ENCODE data around the gene NTN4. TPM values are rescaled to one million over a fixed set of nuclear protein-coding genes. Genes with fewer than 3 reads are reported as not detected.
"Not testable (repeated sequence)": the region's sequence is repeated elsewhere in the genome, so short reads cannot be mapped to it uniquely, and the experiment has no call there.

The NTN4 gene
- 285 TPM for polyA plus RNA-seq (2013, experiment 1 of 2; ENCODE audit: insufficient read length)
- 306 TPM for polyA plus RNA-seq (2013, experiment 2 of 2; ENCODE audit: insufficient read length)

DNA sequence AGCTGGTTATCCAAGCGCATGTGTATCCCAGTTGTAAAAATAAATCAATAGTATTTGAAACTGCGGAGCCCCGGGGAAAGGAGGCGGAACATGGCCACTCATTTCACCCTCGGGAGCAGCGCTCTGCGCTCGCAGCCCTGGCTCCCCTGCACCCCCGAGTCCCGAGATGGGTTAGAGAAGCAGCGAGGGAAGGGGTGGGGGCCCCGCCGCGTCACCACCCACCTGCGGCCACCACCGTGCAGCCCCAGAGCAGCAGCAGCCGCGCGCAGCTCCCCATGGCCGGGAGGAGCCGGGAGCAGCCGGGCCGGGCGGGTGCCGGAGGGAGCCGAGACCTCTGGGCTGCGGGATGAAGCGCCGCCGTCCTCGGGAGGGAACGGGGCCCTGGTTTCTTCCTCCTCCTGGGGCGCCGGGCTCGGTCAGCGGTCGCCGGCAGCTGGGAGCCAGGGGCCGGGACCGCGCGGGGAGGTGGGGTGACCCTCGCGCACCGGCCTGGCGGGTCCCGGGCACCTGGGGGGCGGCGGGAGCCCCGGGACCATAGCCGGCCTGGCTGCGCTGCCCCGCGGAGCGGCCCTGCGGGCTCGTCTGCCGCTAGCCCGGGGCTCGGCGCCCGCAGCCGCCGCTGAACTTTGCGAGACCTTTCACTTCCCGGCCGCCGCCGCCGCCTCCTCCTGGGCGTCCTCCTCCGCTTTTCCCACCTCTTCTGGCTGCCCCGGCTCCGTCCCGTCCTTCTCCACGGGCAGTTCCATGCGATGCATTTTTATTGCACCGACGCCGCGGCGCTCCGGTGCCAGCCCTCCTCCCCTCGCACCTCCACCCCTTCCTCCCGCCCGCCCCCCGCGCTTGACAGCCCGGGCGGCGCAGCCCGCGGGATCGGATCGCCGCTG, at the start of gene NTN4:
Gene NTN4, minus strand, starts transcription at position 732 of the 884 bp plus-strand sequence. Its CDS starts 455 bp downstream, at position 277.
- DNase-seq: peak; percentile 68

DNA sequence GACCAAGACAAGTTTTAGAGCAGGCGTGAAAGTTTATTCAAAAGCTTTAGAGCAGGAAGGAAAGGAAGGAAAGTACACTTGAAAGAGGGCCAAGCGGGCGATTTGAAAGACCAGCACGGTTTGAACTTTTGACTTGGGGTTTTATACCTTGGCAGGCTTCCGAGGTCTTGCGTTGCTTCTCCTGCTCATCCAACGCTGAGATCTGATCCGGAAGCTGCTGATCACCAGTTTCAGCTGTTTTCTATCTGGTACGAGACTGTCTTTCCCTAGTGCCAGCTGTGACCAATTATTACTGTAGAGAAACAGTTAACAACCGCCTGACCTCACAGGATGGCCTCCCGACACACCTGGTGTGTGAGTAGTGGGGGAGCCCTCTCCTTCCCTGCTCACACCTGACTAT, 47.6 kb upstream of the NTN4 start:
- DNase-seq: peak; percentile 38

- DNase-seq: no peak
Measured at GRCh38 chr12:95837240-95838038, 46.9 kb upstream of the NTN4 start.

DNA sequence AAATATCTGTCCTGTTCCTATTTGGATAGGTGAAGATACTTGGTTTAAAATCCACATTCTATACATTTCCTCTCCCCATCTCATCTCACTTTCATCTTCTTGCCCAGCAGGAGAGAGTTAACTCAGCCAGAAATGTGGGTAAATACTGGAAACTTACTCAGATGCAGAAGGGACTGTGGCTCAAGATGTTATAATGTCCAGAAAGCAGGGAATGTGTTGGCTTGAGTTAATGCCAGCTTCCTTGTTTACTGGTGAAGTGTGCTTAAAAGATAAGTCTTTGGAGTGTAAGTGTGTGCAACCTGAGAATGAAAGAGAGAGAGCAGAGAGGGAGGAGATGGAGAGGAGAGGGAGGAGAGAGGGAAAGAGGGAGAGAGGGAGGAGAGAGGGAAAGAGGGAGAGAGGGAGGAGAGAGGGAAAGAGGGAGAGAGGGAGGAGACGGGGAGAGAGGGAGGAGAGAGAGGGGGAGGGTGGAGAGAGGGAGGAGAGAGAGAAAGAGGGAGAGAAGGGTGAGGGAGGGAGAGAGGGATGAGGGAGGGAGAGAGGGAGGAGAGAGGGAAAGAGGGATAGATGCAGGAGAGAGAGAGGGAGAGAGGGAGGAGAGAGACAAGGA, 46.2 kb upstream of the NTN4 start:
- DNase-seq: peak; percentile 33

GRCh38 chr12:95836185-95836609, 45.6 kb upstream of the NTN4 start:
- DNase-seq: peak; percentile 63

GRCh38 chr12:95834572-95834971, 44.0 kb upstream of the NTN4 start:
- DNase-seq: no peak

DNA sequence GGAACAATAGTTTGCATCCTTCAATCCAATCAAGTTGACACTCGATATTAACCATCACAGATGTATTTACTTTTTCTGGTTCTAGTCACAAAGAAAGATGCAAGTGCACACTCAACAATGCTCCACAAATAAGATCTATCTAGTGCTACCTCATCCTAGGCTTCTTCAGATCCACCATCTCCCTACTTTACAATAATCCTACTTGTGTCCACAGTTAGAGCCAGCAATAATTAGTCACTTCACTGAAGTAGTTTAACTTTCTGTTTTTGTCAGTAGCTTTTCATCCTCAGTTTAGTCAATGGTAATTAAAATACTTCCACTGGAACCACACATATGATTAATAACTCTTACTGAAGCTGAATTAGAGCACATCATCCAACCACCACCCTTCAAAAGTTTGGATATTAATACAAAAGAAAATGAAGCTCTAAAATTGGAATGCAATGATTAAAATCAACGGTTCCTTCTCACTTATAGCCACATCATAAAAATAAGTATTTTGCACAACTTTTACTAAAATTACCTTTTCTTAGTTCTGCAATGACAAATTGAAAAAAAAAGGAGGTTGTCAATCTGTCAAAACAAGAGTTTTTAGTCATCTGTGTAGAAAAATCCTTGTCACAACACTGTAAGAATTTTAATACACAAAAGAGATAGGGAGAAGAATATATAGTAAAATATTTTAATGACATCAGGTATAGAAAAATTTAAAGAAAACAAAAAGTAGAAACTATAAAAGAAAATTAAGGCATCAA, 39.9 kb upstream of the NTN4 start:
- DNase-seq: no peak

GRCh38 chr12:95829395-95829794, 38.8 kb upstream of the NTN4 start:
- DNase-seq: no peak

DNA sequence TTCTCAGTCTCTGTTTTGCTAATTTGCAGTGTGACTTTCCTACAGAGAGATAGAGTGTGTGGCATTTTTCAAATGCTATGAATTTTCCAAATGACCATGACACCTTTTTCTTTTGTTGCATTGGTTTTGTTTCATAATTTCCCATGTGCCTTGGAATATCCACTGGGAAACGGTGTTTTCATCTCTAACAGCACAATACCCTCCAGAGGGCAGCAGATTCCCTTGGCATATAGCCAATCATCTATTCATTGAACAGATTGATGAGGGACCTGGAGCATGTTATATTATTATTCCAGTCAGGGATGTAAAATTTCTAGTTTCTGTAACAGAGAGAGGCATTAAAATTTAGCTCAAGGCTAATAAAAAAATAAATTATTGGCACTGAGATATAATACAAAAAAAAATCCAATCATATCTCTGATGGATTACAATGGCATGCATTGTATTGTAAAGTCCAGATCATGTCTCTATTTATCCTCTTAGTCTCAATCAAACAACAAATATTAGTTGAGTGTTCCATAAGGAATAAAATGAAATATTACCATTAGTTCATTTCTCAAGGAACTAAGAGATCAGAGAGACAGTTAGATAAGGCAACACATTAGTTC, 29.6 kb upstream of the NTN4 start:
- DNase-seq: peak; percentile 66

DNA sequence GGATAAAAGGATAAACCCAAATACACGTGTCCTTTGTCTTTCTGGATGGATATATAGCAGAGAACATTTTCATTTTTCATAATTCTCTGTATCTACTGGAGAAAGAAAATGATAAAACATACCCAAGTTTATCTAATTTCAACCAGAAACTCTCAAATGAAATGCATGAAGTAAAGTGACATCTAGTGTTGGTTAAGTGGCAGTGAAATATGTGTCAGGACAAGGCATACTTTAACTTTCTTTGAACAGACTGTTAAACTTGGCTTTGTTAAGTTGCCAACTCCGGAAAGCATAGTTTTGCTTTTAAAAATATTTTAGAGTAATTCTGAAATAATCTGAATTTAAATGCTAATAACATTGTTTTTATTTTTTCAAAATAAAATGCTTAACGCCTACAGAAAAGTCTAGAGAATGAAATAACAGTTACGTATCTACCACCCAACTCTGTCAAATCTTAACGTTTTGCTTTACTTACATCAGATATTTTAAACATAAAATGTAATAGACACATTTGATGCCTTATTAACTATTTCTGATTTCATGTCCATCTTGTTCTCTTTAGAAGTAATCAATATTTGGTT, 25.2 kb upstream of the NTN4 start:
- DNase-seq: peak; percentile 61

GRCh38 chr12:95812155-95812554, 21.6 kb upstream of the NTN4 start:
- DNase-seq: not testable (repeated sequence)

GRCh38 chr12:95810411-95810810, 19.8 kb upstream of the NTN4 start:
- DNase-seq: no peak

GRCh38 chr12:95809000-95809680, 18.6 kb upstream of the NTN4 start:
- DNase-seq: no peak

DNA sequence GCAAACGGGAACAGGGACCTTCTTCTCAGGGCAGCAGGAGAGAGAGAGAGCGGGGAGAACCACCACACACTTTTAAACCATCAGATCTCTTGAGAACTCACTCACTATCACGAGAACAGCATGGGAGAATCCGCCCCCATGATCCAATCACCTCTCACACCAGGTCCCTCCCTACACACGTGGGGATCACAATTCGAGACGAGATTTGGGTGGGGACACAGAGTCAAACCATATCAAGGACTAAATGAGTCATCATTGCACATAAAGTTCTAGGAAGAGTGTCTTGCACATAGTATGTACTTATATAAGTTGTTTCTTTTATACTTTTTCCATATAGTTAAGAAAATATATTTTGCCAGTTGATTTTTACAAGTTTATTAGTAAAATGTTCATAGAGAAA, 17.6 kb upstream of the NTN4 start:
- no peak for DNase-seq

DNA sequence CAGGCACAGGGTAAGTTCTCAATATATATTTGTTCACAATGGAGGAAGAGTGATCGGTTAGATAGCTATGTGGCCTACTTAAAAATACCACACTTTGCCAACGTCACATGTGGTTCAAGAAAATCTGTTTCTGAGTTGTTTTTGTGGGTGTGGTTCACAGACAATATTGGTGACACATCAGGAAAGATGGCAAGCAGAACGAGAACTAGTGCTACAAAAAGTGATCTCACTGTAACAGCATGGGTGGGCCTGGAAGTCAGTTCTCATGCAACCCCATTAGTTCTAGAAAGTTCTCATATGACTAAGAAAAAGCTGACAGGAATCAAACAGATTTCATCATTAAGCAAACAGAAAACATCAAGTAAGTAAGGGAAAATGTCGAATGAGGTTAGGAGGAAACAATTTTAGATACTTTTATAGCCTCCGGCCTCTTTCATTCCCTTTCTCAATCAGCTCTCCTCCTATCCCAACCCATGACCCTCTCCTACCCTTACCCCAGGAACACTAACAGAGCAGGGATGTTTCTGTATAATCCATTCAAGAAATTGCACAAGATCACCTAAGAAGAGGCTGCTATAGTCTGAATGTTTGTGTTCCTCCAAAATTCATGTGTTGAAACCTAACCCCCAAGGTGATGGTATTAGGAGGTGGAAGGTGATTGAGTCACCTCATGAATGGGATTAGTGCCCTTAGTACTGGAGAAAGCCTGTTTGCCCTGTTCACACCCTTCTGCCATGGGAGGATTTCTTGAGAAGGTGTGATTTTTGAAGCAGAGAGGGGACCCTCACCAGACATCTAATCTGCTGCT, 15.5 kb upstream of the NTN4 start:
- DNase-seq: peak; percentile 100

- DNase-seq: no peak
Measured at GRCh38 chr12:95804291-95804690, 13.7 kb upstream of the NTN4 start.

DNA sequence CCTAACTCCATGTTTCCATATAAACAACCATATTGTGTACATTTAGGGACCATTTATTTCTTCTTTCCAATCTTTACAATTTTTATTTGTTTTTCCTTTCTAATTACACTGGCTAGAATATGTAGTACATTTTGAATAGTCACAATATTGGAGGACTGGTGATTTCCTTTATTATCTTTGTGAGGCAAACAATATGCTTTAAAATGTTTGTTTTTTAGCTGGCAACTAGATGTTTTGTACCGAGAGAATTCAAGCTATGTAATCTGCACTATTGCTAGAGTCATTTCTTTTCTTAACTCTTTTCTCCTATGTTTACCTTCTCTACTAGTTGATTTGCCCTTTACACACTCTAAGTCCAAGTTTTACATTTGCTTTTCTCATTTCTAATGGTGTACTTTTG, 13.3 kb upstream of the NTN4 start:
- DNase-seq: no peak

DNA sequence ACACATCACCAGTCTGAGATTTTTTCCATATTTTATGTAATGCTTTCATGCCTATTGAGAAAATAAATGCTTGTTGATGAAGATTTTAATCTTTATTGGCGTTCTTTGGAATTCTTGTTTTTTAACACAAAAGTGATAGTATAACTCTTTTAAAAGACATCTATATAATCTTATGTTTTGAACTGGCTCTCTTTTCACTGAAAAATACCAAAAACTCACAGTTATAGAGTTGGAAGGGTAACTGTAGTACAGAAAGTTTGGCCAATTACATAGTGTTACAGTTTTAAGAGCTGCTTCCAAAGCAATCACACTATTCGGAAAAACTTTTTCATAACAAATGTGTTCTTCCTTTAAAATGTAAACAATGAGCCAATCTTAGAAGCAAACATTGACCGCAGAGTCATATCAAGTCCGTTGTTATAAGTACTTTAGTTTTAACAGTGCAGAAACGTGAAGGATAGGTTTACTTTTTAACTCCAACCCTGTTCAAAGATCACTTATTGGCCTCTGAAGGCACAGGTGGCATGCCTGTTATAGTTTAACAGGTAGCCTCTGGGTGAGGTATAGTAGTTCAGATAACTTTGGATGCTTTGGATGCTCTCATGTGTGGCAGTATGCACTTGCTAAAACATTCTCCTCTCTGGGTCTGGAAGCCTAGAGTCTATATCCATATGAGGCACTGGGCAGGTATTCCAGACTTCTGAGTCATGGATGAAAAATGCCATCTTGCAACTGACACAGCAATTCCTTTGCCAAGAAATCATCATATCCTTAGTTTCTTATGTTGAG, 12.1 kb upstream of the NTN4 start:
- DNase-seq: peak; percentile 87

DNA sequence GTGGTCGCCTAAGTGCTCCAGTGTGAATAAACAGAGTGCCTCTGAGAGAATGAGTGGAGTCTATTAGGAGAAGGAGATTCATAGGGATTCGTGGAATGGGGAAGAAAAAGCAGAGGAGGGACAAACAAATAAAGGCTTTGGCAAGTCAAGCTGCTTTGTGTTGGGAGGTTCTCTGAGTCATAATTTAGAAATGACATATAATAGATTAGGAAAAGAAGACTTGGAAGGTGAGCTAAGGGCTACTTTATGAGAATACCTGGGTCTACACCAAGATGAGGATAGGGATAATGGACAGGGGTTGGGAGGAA, 6.4 kb upstream of the NTN4 start:
- no peak for DNase-seq
